ENCODE measurements around the gene GPR143.

The GPR143 gene

GRCh38 chrX:9707306-9708033, 58.2 kb downstream of the GPR143 start:
- Histone ChIP-seq H3K4me1 (ENCODE audit: low read length) (peaks cover 34% of the 10 kb centered on the region), H3K27me3 (ENCODE audit: low read depth, low read length) (no peaks in the 10 kb centered on the region), H3K79me2 (ENCODE audit: low read length) (no peaks in the 10 kb centered on the region), H3K9ac (ENCODE audit: low read length) (no peak overlapping the region), H3K4me2 (ENCODE audit: low read length) (no peak overlapping the region), H3K4me3 (ENCODE audit: low read length) (no peak overlapping the region), H2AFZ (ENCODE audit: low read depth, low read length) (no peak overlapping the region), H3K36me3 (replicated peaks; ENCODE audit: low read depth, low read length) (peaks cover 19% of the 10 kb centered on the region), H4K20me1 (ENCODE audit: insufficient read depth, low read length) (no peaks in the 10 kb centered on the region), H3K9me3 (ENCODE audit: insufficient read depth, low read length) (no peaks in the 10 kb centered on the region), H3K27ac (ENCODE audit: low read length) (no peak overlapping the region)
- TF ChIP-seq EZH2phosphoT487 (IDR thresholded peaks at IDR 0.05; ENCODE audit: low read depth): no peak
- no peak for TF ChIP-seq CTCF (IDR thresholded peaks at IDR 0.05; ENCODE audit: low read depth, low read length)

DNA sequence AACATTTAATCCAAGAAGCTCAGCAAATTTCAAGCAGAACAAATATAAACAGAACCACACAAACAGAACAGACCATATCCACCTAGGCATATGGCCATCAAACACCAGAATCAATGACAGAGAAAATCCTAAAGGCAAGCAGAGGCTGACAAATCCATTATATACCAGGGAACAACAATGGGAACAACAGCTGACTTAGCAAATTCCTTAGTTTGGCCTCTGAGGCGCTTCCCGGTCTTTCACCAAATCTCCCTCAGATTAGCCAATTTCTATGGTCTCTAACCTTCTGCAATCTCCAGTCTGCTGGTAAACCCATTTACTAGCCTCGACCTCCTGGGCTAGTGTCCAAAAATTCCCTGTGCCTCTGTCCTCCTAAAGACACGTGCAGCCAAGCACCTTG, 59.2 kb downstream of the GPR143 start:
- Histone ChIP-seq H3K36me3 (replicated peaks; ENCODE audit: low read depth, low read length) (peaks cover 17% of the 10 kb centered on the region), H3K9me3 (ENCODE audit: insufficient read depth, low read length) (no peaks in the 10 kb centered on the region), H3K27me3 (ENCODE audit: low read depth, low read length) (no peaks in the 10 kb centered on the region), H3K27ac (ENCODE audit: low read length) (no peak overlapping the region), H3K4me2 (ENCODE audit: low read length) (no peak overlapping the region), H2AFZ (ENCODE audit: low read depth, low read length) (no peak overlapping the region), H3K4me3 (ENCODE audit: low read length) (no peak overlapping the region), H3K79me2 (ENCODE audit: low read length) (no peaks in the 10 kb centered on the region), H4K20me1 (ENCODE audit: insufficient read depth, low read length) (no peaks in the 10 kb centered on the region), H3K9ac (ENCODE audit: low read length) (no peak overlapping the region), H3K4me1 (ENCODE audit: low read length) (peaks cover 34% of the 10 kb centered on the region)
- TF ChIP-seq EZH2phosphoT487 (IDR thresholded peaks at IDR 0.05; ENCODE audit: low read depth): no peak
- no peak for TF ChIP-seq CTCF (IDR thresholded peaks at IDR 0.05; ENCODE audit: low read depth, low read length)

DNA sequence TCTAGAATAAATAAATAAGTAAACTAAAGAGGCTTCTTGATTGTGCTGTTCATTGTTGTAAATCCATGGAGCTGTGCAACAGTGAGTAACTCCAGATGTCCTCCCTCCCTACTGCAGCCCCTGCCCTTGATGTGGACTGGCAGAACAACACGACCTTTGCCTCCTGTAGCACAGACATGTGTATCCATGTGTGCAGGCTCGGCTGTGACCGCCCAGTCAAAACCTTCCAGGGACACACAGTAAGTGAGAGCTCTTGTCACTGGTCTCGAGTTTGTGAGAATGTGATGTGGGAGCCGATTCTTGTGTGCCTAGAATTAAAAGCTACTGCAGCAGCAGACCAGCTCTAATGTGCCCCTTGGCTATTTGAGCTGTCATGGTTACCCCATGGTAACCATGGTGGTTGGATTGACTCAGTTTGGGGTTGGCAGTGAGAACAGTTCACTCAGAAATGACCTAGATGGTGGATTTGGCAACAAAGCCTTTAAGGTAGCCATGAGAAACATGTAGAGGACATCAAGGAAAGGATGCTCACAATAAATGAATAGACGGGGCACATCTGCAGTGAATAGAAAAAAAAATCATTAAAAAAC, 60.7 kb downstream of the GPR143 start:
- H3K9me3 ChIP-seq (ENCODE audit: insufficient read depth, low read length): no peaks in the 10 kb centered on the region
- no peak overlapping the region for H2AFZ ChIP-seq (ENCODE audit: low read depth, low read length)
- no peak overlapping the region for H3K9ac ChIP-seq (ENCODE audit: low read length)
- H3K79me2 ChIP-seq (ENCODE audit: low read length): no peaks in the 10 kb centered on the region
- H4K20me1 ChIP-seq (ENCODE audit: insufficient read depth, low read length): no peaks in the 10 kb centered on the region
- TF ChIP-seq CTCF (IDR thresholded peaks at IDR 0.05; ENCODE audit: low read depth, low read length) (no peak), EZH2phosphoT487 (IDR thresholded peaks at IDR 0.05; ENCODE audit: low read depth) (no peak)
- no peak overlapping the region for H3K27ac ChIP-seq (ENCODE audit: low read length)
- no peak overlapping the region for H3K4me2 ChIP-seq (ENCODE audit: low read length)
- H3K27me3 ChIP-seq (ENCODE audit: low read depth, low read length): no peaks in the 10 kb centered on the region
- H3K36me3 ChIP-seq (replicated peaks; ENCODE audit: low read depth, low read length): peaks cover 11% of the 10 kb centered on the region
- H3K4me1 ChIP-seq (ENCODE audit: low read length): peaks cover 25% of the 10 kb centered on the region
- no peak overlapping the region for H3K4me3 ChIP-seq (ENCODE audit: low read length)

DNA sequence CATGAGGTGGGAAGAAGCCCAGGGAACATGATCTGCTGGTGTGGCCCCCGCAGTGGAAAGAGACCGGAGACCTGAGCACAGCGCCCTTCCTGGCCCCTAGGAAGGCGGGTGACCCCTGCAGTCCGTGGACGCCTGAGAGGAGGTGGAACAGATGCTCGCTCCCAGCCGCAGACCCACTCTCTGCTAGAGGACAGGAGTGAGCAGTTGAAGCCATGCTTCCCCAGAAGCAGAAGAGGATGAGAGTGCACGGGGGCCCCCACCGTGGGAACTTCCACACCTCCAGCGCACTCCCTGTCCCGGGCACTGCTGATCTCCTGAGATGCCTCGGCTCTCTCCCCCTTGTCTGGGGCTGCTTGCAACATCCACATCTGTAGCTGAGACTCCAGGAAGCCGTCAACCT, 62.2 kb downstream of the GPR143 start:
- Histone ChIP-seq H3K27me3 (ENCODE audit: low read depth, low read length) (no peaks in the 10 kb centered on the region), H3K4me1 (ENCODE audit: low read length) (peaks cover 12% of the 10 kb centered on the region), H3K27ac (ENCODE audit: low read length) (no peak overlapping the region), H3K79me2 (ENCODE audit: low read length) (no peaks in the 10 kb centered on the region), H3K36me3 (replicated peaks; ENCODE audit: low read depth, low read length) (peaks cover 6% of the 10 kb centered on the region), H3K9me3 (ENCODE audit: insufficient read depth, low read length) (no peaks in the 10 kb centered on the region), H2AFZ (ENCODE audit: low read depth, low read length) (no peak overlapping the region), H4K20me1 (ENCODE audit: insufficient read depth, low read length) (no peaks in the 10 kb centered on the region), H3K4me2 (ENCODE audit: low read length) (no peak overlapping the region), H3K9ac (ENCODE audit: low read length) (no peak overlapping the region), H3K4me3 (ENCODE audit: low read length) (no peak overlapping the region)
- TF ChIP-seq EZH2phosphoT487 (IDR thresholded peaks at IDR 0.05; ENCODE audit: low read depth): no peak
